Spinal cord (tissue), 10 donors: ENCODE results near the gene CARMIL3. TPM values are rescaled to one million over a fixed set of nuclear protein-coding genes. Genes with fewer than 3 reads are reported as not detected.
A peak's percentile ranks its signal among the peaks of the same experiment; 100 is the strongest.

Experiments
- DNase-seq, 6 donors: peaks; one replicate each; pipeline versions ENCODE4 v3.0.0 to v3.0.0-alpha.2; 2013 to 2015; ENCODE audit warnings: low spot score in 6 of 6, low read depth in 4 of 6
- H3K27ac ChIP-seq: one replicate; pipeline ENCODE4 v1.5.1; 2013; ENCODE audit warnings: low read depth, low read length, control low read depth
- H3K27me3 ChIP-seq: one replicate; pipeline ENCODE4 v1.6.1; 2013; ENCODE audit warnings: low read length; ENCODE audit not compliant: control insufficient read depth, insufficient read depth
- H3K36me3 ChIP-seq: one replicate; pipeline ENCODE4 v1.6.1; 2013; ENCODE audit warnings: low read length; ENCODE audit not compliant: control insufficient read depth, insufficient read depth
- H3K4me1 ChIP-seq: one replicate; pipeline ENCODE4 v1.6.1; 2013; ENCODE audit warnings: low read length; ENCODE audit not compliant: control insufficient read depth, insufficient read depth
- H3K4me3 ChIP-seq: one replicate; pipeline ENCODE4 v1.5.1; 2013; ENCODE audit warnings: low read depth, low read length, control low read depth
- H3K9me3 ChIP-seq: one replicate; pipeline ENCODE4 v1.6.1; 2013; ENCODE audit warnings: low read length; ENCODE audit not compliant: control insufficient read depth, insufficient read depth
- WGBS: methylation state at CpG from one replicate; pipeline ENCODE4 v1.1.5; 2013; ENCODE audit warnings: missing lambda C conversion rate; ENCODE audit not compliant: insufficient coverage; 5-methylcytosine and 5-hydroxymethylcytosine counted together
- polyA plus RNA-seq, 2 donors: library from polyadenylated mRNA; unstranded; fragments of 120-200 nt; gene quantifications; one replicate each; pipeline ENCODE4 v1.2.1, GENCODE V29; 2013; ENCODE audit not compliant: insufficient read length in 2 of 2
- total RNA-seq, 2 donors: library from RNA; depleted of rRNA in 1 of 2; stranded (reverse); fragments of 120-200 nt in 1 of 2; fragments of >200 nt in 1 of 2; gene quantifications; one replicate each; pipeline versions ENCODE4 v1.2.3 to v1.2.4, GENCODE V29; 2013 to 2014
- donor health status: healthy.

Gene CARMIL3
- total and polyA plus RNA-seq, 4 donors = 10.2 to 43.2 (median 22.4) TPM

DNA sequence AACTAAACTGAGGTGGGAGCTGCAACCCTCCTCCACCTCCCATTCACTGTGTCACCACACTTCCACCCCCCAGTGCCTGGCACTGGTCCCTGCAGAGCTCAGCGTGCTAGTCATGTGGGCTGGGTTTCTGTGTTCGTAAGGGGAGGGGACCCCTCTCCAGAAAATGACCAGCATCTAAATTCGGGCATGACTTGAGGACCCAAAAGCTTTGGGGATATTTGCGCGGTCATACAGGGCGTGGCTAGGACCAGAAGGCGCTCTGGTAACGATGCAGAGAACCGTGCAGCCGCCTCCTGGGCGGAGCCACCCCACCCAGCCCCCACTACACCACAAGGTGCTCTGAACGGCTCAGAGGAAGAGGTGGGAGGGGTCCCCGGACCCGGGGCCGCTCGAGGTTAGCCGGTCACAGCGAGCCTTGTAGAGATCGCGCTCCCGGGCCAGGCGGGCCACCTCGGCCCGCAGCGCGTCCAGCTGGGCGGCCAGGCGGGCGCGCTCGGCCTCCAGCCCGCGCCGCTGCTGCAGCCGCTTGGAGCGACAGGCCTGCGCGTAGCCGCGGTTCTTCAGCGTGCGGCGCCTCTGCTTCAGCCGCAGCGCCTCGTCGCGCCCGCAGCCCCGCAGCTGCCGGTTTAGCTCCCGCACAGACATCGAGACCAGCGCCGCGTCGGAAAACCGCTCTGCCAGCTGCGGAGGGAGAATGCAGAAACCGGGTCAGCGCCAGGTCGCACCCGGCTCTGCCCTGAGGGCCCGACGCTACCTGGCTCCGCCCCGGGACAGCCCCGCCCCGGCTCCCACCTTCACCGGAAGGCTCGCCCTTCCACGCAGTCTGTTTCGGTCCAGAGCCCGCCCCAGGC is 29.3 kb downstream of the CARMIL3 start:
- DNase-seq = peak in 2 of 6 donors; percentile 82 to 90

GRCh38 chr14:24081739-24082211 is 30.0 kb downstream of the CARMIL3 start:
- 11% methylated on average over 20 of the region's 26 CpGs for WGBS
- H3K4me1 ChIP-seq = peaks cover 32% of the 10 kb centered on the region
- peaks cover 8% of the 10 kb centered on the region for H3K27me3 ChIP-seq
- DNase-seq = peak in 2 of 6 donors; percentile 13 to 30
- H3K36me3 ChIP-seq = peaks cover 4% of the 10 kb centered on the region
- H3K4me3 ChIP-seq = peak overlapping the region; percentile 51
- no peak overlapping the region for H3K27ac ChIP-seq
- H3K9me3 ChIP-seq = no peaks in the 10 kb centered on the region

More for the DNA sequence above, 29.3 kb downstream of the CARMIL3 start:
- no peaks in the 10 kb centered on the region for H3K9me3 ChIP-seq
- no peak overlapping the region for H3K27ac ChIP-seq
- H3K4me3 ChIP-seq = peak overlapping the region; percentile 51
- WGBS = under 1% methylated on average over 71 of the region's 74 CpGs
- H3K4me1 ChIP-seq = peaks cover 32% of the 10 kb centered on the region
- peaks cover 8% of the 10 kb centered on the region for H3K27me3 ChIP-seq
- peaks cover 6% of the 10 kb centered on the region for H3K36me3 ChIP-seq

DNA sequence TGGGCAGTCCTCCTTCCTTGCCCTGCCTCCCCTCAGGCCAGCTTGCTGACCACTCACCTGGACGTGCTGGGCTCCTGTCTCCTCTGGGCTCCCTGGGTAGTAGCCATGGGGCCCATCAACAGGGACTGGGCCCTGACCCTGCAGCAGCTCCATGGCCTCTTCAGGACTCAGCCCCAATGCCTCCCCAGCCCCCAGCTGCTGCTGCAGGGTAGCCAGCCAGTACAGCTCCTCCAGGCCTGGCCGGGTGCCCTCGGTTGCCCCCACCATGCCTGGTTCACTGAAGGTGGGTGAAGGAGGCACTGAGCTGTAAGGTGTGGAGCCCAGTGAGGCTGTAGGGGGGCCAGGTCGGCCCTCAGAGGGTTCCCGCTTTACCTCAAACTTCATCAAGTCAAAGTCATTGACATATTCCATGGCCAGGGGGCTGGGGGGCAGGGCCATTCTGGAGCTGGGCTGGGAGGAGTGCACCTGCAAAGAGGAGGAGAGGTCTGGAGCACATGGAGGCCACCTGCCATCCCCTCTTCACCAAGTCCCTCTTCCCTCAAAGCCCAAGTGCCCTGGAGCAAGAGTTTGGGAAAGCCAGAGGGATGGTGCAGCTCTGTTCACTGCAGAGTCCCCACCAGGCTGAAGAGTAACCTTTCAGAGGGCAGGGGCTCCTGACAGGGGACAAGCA is 30.7 kb downstream of the CARMIL3 start:
- no peak for DNase-seq
- WGBS = 84% methylated on average over 3 of the region's 5 CpGs
- peaks cover 32% of the 10 kb centered on the region for H3K4me1 ChIP-seq
- no peaks in the 10 kb centered on the region for H3K9me3 ChIP-seq
- H3K36me3 ChIP-seq = peaks cover under 1% of the 10 kb centered on the region
- H3K27ac ChIP-seq = no peak overlapping the region
- peaks cover 8% of the 10 kb centered on the region for H3K27me3 ChIP-seq
- H3K4me3 ChIP-seq = no peak overlapping the region

DNA sequence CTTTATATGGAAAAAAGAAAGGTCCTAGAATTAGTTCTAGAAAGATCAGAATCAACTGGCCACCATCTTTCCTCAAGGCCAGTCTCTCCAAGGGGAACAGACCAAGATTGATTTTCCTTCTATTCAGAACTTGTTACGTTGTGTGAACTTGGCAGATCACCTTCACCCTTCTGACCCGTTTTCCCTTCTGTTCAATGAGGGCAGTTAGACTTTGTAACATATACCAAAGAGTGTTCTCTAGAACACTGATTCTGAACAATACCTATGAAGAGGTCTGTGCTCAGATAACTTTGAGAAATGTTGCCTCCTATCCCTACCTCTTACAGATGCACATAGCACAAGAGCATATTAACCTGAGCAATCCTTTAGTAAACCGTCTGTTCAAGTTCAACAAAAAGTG is 31.7 kb downstream of the CARMIL3 start:
- Histone ChIP-seq H3K27me3 (peaks cover 8% of the 10 kb centered on the region), H3K36me3 (no peaks in the 10 kb centered on the region), H3K4me1 (peaks cover 32% of the 10 kb centered on the region), H3K4me3 (no peak overlapping the region), H3K9me3 (no peaks in the 10 kb centered on the region), H3K27ac (no peak overlapping the region)
- WGBS = 66% methylated on average over 2 of the region's 3 CpGs
- no peak for DNase-seq

- no peaks in the 10 kb centered on the region for H3K9me3 ChIP-seq
- H3K27me3 ChIP-seq = peaks cover 8% of the 10 kb centered on the region
- 80% methylated on average over 2 of the region's 2 CpGs for WGBS
These were observed 32.6 kb downstream of the CARMIL3 start for GRCh38 chr14:24084440-24084839.

GRCh38 chr14:24085215-24085614 is 33.4 kb downstream of the CARMIL3 start:
- peaks cover 22% of the 10 kb centered on the region for H3K4me1 ChIP-seq
- H3K9me3 ChIP-seq = no peaks in the 10 kb centered on the region
- no peak overlapping the region for H3K4me3 ChIP-seq
- DNase-seq = no peak
- peaks cover 8% of the 10 kb centered on the region for H3K27me3 ChIP-seq
- no peaks in the 10 kb centered on the region for H3K36me3 ChIP-seq
- WGBS = 88% methylated on average over 2 of the region's 3 CpGs
- H3K27ac ChIP-seq = no peak overlapping the region

More at GRCh38 chr14:24084440-24084839, 32.6 kb downstream of the CARMIL3 start:
- H3K27ac ChIP-seq = no peak overlapping the region
- DNase-seq = no peak
- H3K4me3 ChIP-seq = no peak overlapping the region
- H3K4me1 ChIP-seq = peaks cover 29% of the 10 kb centered on the region
- H3K36me3 ChIP-seq = no peaks in the 10 kb centered on the region

GRCh38 chr14:24086193-24086955 is 34.6 kb downstream of the CARMIL3 start:
- peaks cover 8% of the 10 kb centered on the region for H3K27me3 ChIP-seq
- DNase-seq = no peak
- H3K4me3 ChIP-seq = no peak overlapping the region
- peaks cover 15% of the 10 kb centered on the region for H3K4me1 ChIP-seq
- H3K27ac ChIP-seq = no peak overlapping the region
- WGBS = 58% methylated on average over 2 of the region's 3 CpGs
- no peaks in the 10 kb centered on the region for H3K36me3 ChIP-seq
- no peaks in the 10 kb centered on the region for H3K9me3 ChIP-seq

DNA sequence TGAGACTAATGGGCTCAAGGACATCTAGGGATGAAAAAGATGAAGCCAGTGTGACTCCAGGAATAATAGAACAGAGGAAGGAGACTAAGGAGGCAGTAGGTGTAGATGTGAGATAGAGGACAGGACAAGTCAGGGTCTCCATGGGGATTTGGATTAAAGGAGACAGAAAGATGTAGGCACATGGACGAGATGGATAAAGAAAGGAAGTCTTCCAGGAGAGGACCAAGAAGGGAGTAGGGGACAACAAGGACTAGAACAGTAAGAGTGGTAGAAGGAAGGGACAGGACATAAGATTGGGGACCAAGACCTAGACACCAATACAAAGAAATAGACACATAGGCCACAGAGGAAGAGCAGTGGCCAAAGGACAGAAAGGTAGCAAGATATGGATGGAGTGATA is 35.2 kb downstream of the CARMIL3 start:
- no peaks in the 10 kb centered on the region for H3K36me3 ChIP-seq
- WGBS = 86% methylated on average over 1 of the region's 1 CpG

DNA sequence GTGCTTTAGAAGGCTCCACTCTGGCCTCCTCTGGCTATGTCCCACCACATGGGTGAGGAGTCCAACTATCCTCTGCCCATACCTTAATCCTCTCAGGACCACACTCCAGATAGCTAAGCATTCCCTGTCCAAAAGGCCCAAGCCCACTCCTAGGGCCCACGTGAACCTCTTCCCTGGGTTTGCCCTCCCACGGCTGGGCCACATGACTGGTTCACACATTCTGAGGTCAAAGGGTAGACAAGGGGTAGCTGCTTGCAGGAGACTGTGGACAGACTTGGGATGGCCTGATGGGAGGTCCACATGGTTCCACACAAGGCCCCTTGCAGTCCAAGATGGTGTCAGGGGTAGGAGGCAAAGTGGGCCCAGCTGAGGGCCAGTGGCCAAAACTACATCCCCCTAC is 36.3 kb downstream of the CARMIL3 start:
- DNase-seq = no peak
- WGBS = no CpG with 5 or more reads among the region's 2 CpGs
- H3K27ac ChIP-seq = no peak overlapping the region
- no peak overlapping the region for H3K4me3 ChIP-seq
- H3K9me3 ChIP-seq = no peaks in the 10 kb centered on the region
- H3K36me3 ChIP-seq = no peaks in the 10 kb centered on the region
- peaks cover 5% of the 10 kb centered on the region for H3K4me1 ChIP-seq
- H3K27me3 ChIP-seq = no peaks in the 10 kb centered on the region

More for the DNA sequence above, 35.2 kb downstream of the CARMIL3 start:
- DNase-seq = no peak
- peaks cover 4% of the 10 kb centered on the region for H3K27me3 ChIP-seq
- no peak overlapping the region for H3K4me3 ChIP-seq
- H3K4me1 ChIP-seq = peaks cover 9% of the 10 kb centered on the region
- no peak overlapping the region for H3K27ac ChIP-seq
- no peaks in the 10 kb centered on the region for H3K9me3 ChIP-seq
